IMR-90 (cell line): ENCODE measurements around the gene THADA. TPM values are rescaled to one million over a fixed set of nuclear protein-coding genes. Genes with fewer than 3 reads are reported as not detected.

Experiments used
- ATAC-seq: fragments of 200-7000 bp; cut with Tn5 transposase; 2 replicates; pipeline ENCODE4 v1.9.1; 2020; ENCODE audit warnings: low read depth, mild to moderate bottlenecking, moderate library complexity
- BruUV-seq: library from RNA; stranded (reverse); fragments of 400-500 nt; replicated peaks from 2 replicates; lab custom pipeline; 2021; lab: Mats Ljungman, UMichigan
- CTCF ChIA-PET: fragments of 300-600 bp; formaldehyde crosslinking; extraction: SDS; loops from one replicate; lab custom pipeline; 2021; ENCODE audit warnings: antibody characterized with exemption; lab: Yijun Ruan, JAX
- POLR2A ChIA-PET: fragments of 300-600 bp; sonication (Branson Sonifier 250); formaldehyde crosslinking; loops from one replicate; lab custom pipeline; 2022; ENCODE audit warnings: antibody characterized with exemption; ENCODE audit not compliant: unreplicated experiment; lab: Charles Lee
- DNase-seq: peaks from one replicate; pipeline ENCODE4 v3.0.0; 2013
- H2AFZ ChIP-seq: replicated peaks from 2 replicates; pipeline ENCODE3; 2013; ENCODE audit warnings: low read length, mild to moderate bottlenecking; ENCODE audit not compliant: poor library complexity
- H2AK5ac ChIP-seq: 2 replicates; pipeline ENCODE4 v1.6.1; 2013; ENCODE audit warnings: low read depth, low read length, inconsistent platforms
- H2AK9ac ChIP-seq: replicated peaks from 2 replicates; pipeline ENCODE3; 2013; ENCODE audit warnings: mild to moderate bottlenecking, low read depth, low read length, moderate library complexity; ENCODE audit not compliant: poor library complexity
- H2BK120ac ChIP-seq: 2 replicates; pipeline ENCODE4 v1.6.1; 2013; ENCODE audit warnings: low read depth, low read length, inconsistent platforms
- H2BK15ac ChIP-seq: 3 replicates; pipeline ENCODE4 v1.6.1; 2013; ENCODE audit warnings: low read depth, low read length, inconsistent platforms
- H2BK20ac ChIP-seq: 2 replicates; pipeline ENCODE4 v1.6.1; 2013; ENCODE audit warnings: low read depth, mild to moderate bottlenecking, inconsistent platforms, low read length, moderate library complexity
- H2BK5ac ChIP-seq: 2 replicates; pipeline ENCODE4 v1.6.1; 2013; ENCODE audit warnings: mild to moderate bottlenecking, low read depth, low read length, inconsistent platforms; ENCODE audit not compliant: poor library complexity, severe bottlenecking
- H3K14ac ChIP-seq: replicated peaks from 2 replicates; pipeline ENCODE4 v1.6.1; 2013; ENCODE audit warnings: low read depth, low read length, inconsistent platforms
- H3K18ac ChIP-seq: 2 replicates; pipeline ENCODE4 v1.6.1; 2013; ENCODE audit warnings: low read depth, low read length, control low read depth
- H3K23ac ChIP-seq: 2 replicates; pipeline ENCODE4 v1.6.1; 2013; ENCODE audit warnings: low read depth, low read length, inconsistent platforms
- H3K27ac ChIP-seq: 2 replicates; pipeline ENCODE4 v1.5.1; 2013; ENCODE audit warnings: mild to moderate bottlenecking, control low read depth, low read length; ENCODE audit not compliant: insufficient read depth
- H3K27me3 ChIP-seq: 2 replicates; pipeline ENCODE4 v1.6.1; 2013; ENCODE audit warnings: low read length; ENCODE audit not compliant: control insufficient read depth, insufficient read depth
- H3K36me3 ChIP-seq: 2 replicates; pipeline ENCODE4 v1.6.1; 2013; ENCODE audit warnings: low read length, mixed read lengths; ENCODE audit not compliant: control insufficient read depth, insufficient read depth
- H3K4ac ChIP-seq: 2 replicates; pipeline ENCODE4 v1.6.1; 2013; ENCODE audit warnings: low read depth, low read length, inconsistent platforms
- H3K4me1 ChIP-seq: 2 replicates; pipeline ENCODE4 v1.6.1; 2013; ENCODE audit warnings: low read length, mixed read lengths; ENCODE audit not compliant: control insufficient read depth, insufficient read depth
- H3K4me2 ChIP-seq: 2 replicates; pipeline ENCODE4 v1.6.1; 2013; ENCODE audit warnings: low read depth, mild to moderate bottlenecking, control low read depth, low read length, moderate library complexity
- H3K4me3 ChIP-seq: 2 replicates; pipeline ENCODE4 v1.5.1; 2013; ENCODE audit warnings: low read depth, mild to moderate bottlenecking, control low read depth, low read length, moderate library complexity; ENCODE audit not compliant: insufficient read depth
- H3K56ac ChIP-seq: 2 replicates; pipeline ENCODE4 v1.6.1; 2013; ENCODE audit warnings: low read length, inconsistent platforms; ENCODE audit not compliant: insufficient read depth; ENCODE audit errors: extremely low read depth
- H3K79me1 ChIP-seq, 2 experiments: 2 replicates each; pipeline ENCODE4 v1.6.1; 2013; ENCODE audit warnings: low read length in 2 of 2, inconsistent platforms in 1 of 2, low read depth in 1 of 2
- H3K9ac ChIP-seq: 2 replicates; pipeline ENCODE4 v1.6.1; 2013; ENCODE audit warnings: low read depth, low read length, control low read depth
- H3K9me1 ChIP-seq: 2 replicates; pipeline ENCODE4 v1.6.1; 2013; ENCODE audit warnings: low read length, inconsistent platforms; ENCODE audit not compliant: insufficient read depth
- H3K9me3 ChIP-seq: 2 replicates; pipeline ENCODE4 v1.6.1; 2013; ENCODE audit warnings: low read length; ENCODE audit not compliant: control insufficient read depth, insufficient read depth
- H4K20me1 ChIP-seq: 2 replicates; pipeline ENCODE4 v1.6.1; 2013; ENCODE audit warnings: low read length, inconsistent platforms; ENCODE audit not compliant: insufficient read depth
- H4K5ac ChIP-seq: 2 replicates; pipeline ENCODE4 v1.6.1; 2013; ENCODE audit warnings: mild to moderate bottlenecking, low read depth, low read length, control low read depth
- H4K8ac ChIP-seq, 2 experiments: 2 replicates each; pipeline ENCODE4 v1.6.1; 2013; ENCODE audit warnings: low read depth in 2 of 2, low read length in 2 of 2, control low read depth in 1 of 2, inconsistent platforms in 1 of 2
- H4K91ac ChIP-seq: 2 replicates; pipeline ENCODE4 v1.6.1; 2013; ENCODE audit warnings: low read depth, low read length, inconsistent platforms; ENCODE audit not compliant: insufficient read depth
- CEBPB ChIP-seq: IDR thresholded peaks from 2 replicates; pipeline ENCODE4 v1.6.1; 2012; ENCODE audit warnings: low read depth, low read length, improper control_type of control experiment
- RAD21 ChIP-seq: IDR thresholded peaks from 2 replicates; pipeline ENCODE4 v1.6.1; 2012; ENCODE audit warnings: low read length, improper control_type of control experiment
- WGBS, 2 experiments: methylation state at CpG; one replicate each; pipeline versions ENCODE4 v1.1.5 to v1.1.7; 2013; ENCODE audit warnings: missing lambda C conversion rate in 2 of 2; ENCODE audit not compliant: insufficient read length in 1 of 2; ENCODE audit errors: extremely low coverage in 2 of 2; 5-methylcytosine and 5-hydroxymethylcytosine counted together
- dilution Hi-C: fragments of 300-500 bp; cut with HindIII; formaldehyde crosslinking; loops from one replicate; pipeline ENCODE4 v1.14.3; 2018; ENCODE audit warnings: low sequenced_read_pairs; ENCODE audit not compliant: unreplicated experiment
- in situ Hi-C: fragments of 300-500 bp; cut with MboI; formaldehyde crosslinking; loops from 3 replicates; pipeline ENCODE4 v1.14.3; 2019; ENCODE audit warnings: low sequenced_read_pairs, inconsistent platforms, mixed read lengths
- intact Hi-C: fragments of 100-400 bp; cut with micrococcal nuclease; formaldehyde crosslinking; loops from 2 replicates; pipeline ENCODE4 v1.10.0; 2022
- polyA plus RNA-seq, 3 experiments: library from polyadenylated mRNA; depleted of rRNA; stranded (reverse); fragments of >200 nt; gene quantifications; 2 replicates each; pipeline ENCODE4 v1.2.3, GENCODE V29; 2012; ENCODE audit warnings: low replicate concordance in 1 of 3
- total RNA-seq: library from RNA; depleted of rRNA; stranded (reverse); fragments of >200 nt; gene quantifications from 2 replicates; pipeline ENCODE4 v1.2.3, GENCODE V29; 2012

Gene THADA
- total and polyA plus RNA-seq, 2 of the 4 experiments (the other 2 are of a cell fraction) = 10.5 to 21.3 TPM

DNA sequence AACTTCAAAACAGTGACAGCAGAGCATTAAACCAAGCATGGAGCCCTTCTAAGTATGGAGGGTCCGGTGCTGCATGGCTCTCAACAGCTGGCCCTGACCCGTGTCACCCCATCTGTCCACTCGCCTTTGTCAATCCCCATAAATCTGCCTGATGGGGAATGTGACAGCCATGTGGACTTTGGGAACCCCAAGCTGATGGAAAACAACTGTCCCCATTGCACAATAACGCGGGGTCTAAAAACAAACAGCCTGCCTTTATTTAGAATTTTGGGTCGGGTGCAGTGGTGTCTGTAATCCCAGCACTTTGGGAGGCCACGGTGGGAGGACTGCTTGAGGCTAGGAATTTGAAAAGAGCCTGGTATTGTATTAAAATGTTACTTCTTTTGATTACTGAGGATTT, 17.1 kb upstream of the THADA start:
- no peaks in the 10 kb centered on the region for H3K9me3 ChIP-seq
- dilution Hi-C loops = no loop called here
- no peak overlapping the region for H3K23ac ChIP-seq
- H3K56ac ChIP-seq = no peak overlapping the region
- no peak overlapping the region for H2AK5ac ChIP-seq
- in situ Hi-C loops = loop anchor here (5.0 kb wide), 1 partner anchor 264 kb away; no protein-coding TSS in a partner anchor
- H3K79me1 ChIP-seq = no peaks in the 10 kb centered on the region
- H2BK120ac ChIP-seq = no peak overlapping the region
- H3K18ac ChIP-seq = no peak overlapping the region
- ATAC-seq = no peak
- H3K27ac ChIP-seq = no peak overlapping the region
- no peak overlapping the region for H4K5ac ChIP-seq
- intact Hi-C loops = loop anchor here (2.0 to 5.0 kb wide), 3 partner anchors 144 to 329 kb away; no protein-coding TSS in a partner anchor
- H4K8ac ChIP-seq = no peak overlapping the region
- 0 out of 2 replicates have a peak overlapping the region, but pooled peaks have one; percentile 3 for H3K4ac ChIP-seq
- no peak overlapping the region for H3K14ac ChIP-seq
- H3K27me3 ChIP-seq = peaks cover 3% of the 10 kb centered on the region; the same call in 1 of the 2 replicates
- TF ChIP-seq RAD21 (no peak), CEBPB (peak; percentile 51)
- no peak overlapping the region for H3K4me2 ChIP-seq
- H2AFZ ChIP-seq = peak overlapping the region; percentile 40
- no peaks in the 10 kb centered on the region for H3K9me1 ChIP-seq
- no TSS peak for BruUV-seq
- no peak for DNase-seq
- no peak overlapping the region for H2BK15ac ChIP-seq
- H4K91ac ChIP-seq = no peak overlapping the region
- no CpG with 5 or more reads among the region's 7 CpGs for WGBS, 2 experiments
- no peak overlapping the region for H3K9ac ChIP-seq
- ChIA-PET CTCF (interaction anchor here (0.9 kb wide), 1 partner anchor 17 kb away, joined by 3 read pairs; no protein-coding TSS in a partner anchor), POLR2A (no interaction called here)
- peak overlapping the region; percentile 37 for H2AK9ac ChIP-seq
- H3K4me1 ChIP-seq = peaks cover 2% of the 10 kb centered on the region; the same call in 1 of the 2 replicates
- H2BK20ac ChIP-seq = no peak overlapping the region; the same call in 1 of the 2 replicates
- H3K4me3 ChIP-seq = no peak overlapping the region
- no peak overlapping the region for H2BK5ac ChIP-seq
- no peaks in the 10 kb centered on the region for H3K36me3 ChIP-seq
- no peaks in the 10 kb centered on the region for H4K20me1 ChIP-seq
